ENCODE measurements around the gene PTK7.
A peak's percentile ranks its signal among the peaks of the same experiment; 100 is the strongest.

PTK7 gene

GRCh38 chr6:43053545-43054205 is 22.4 kb upstream of the PTK7 start, which contains the start of gene CUL7:
CUL7 (minus strand) TSS chr6:43053851; CDS start chr6:43052788, 1,063 bp downstream.
- in situ Hi-C loops (cut with MboI; ENCODE audit: low pct_unique_long_range_greater_than_20kb, low sequenced_read_pairs, unreplicated experiment), result no loop called here
- TF ChIP-seq, protein P1, sequence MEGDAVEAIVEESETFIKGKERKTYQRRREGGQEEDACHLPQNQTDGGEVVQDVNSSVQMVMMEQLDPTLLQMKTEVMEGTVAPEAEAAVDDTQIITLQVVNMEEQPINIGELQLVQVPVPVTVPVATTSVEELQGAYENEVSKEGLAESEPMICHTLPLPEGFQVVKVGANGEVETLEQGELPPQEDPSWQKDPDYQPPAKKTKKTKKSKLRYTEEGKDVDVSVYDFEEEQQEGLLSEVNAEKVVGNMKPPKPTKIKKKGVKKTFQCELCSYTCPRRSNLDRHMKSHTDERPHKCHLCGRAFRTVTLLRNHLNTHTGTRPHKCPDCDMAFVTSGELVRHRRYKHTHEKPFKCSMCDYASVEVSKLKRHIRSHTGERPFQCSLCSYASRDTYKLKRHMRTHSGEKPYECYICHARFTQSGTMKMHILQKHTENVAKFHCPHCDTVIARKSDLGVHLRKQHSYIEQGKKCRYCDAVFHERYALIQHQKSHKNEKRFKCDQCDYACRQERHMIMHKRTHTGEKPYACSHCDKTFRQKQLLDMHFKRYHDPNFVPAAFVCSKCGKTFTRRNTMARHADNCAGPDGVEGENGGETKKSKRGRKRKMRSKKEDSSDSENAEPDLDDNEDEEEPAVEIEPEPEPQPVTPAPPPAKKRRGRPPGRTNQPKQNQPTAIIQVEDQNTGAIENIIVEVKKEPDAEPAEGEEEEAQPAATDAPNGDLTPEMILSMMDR (IDR thresholded peaks at IDR 0.05; ENCODE audit: extremely low read depth, insufficient read depth, missing control alignments), result no peak
- peak; percentile 97 for DNase-seq (ENCODE audit: low spot score)

GRCh38 chr6:43054206-43054943 is 21.7 kb upstream of the PTK7 start:
- in situ Hi-C loops (cut with MboI; ENCODE audit: low pct_unique_long_range_greater_than_20kb, low sequenced_read_pairs, unreplicated experiment), result no loop called here
- DNase-seq (ENCODE audit: low spot score), result no peak
- TF ChIP-seq, protein P1 (IDR thresholded peaks at IDR 0.05; ENCODE audit: extremely low read depth, insufficient read depth, missing control alignments), result no peak

GRCh38 chr6:43055966-43056365 is 20.1 kb upstream of the PTK7 start:
- DNase-seq (ENCODE audit: low spot score), result no peak
- TF ChIP-seq, protein P1 (IDR thresholded peaks at IDR 0.05; ENCODE audit: extremely low read depth, insufficient read depth, missing control alignments), result no peak
- in situ Hi-C loops (cut with MboI; ENCODE audit: low pct_unique_long_range_greater_than_20kb, low sequenced_read_pairs, unreplicated experiment), result no loop called here

DNA sequence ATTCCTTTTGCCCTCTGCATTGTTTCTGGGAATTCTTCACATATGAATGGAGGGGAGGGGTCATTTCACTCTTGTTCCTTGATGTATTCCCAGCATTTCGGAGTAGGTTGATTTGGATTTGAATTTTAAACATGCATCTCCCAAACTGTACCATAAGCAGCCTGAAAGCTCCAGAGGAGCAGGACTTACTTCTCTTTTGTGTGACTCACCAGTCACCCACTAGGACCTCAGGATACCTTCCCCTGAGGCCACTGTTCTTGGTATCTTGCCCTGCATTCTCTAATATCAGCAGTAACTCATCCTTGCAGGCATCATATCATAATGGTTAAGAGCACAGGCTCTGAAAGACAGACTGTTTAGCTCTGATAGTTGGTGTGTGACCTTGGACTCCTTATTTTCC is 17.6 kb upstream of the PTK7 start:
- TF ChIP-seq, protein P1 (IDR thresholded peaks at IDR 0.05; ENCODE audit: extremely low read depth, insufficient read depth, missing control alignments), result no peak
- no peak for DNase-seq (ENCODE audit: low spot score)
- in situ Hi-C loops (cut with MboI; ENCODE audit: low pct_unique_long_range_greater_than_20kb, low sequenced_read_pairs, unreplicated experiment), result no loop called here

DNA sequence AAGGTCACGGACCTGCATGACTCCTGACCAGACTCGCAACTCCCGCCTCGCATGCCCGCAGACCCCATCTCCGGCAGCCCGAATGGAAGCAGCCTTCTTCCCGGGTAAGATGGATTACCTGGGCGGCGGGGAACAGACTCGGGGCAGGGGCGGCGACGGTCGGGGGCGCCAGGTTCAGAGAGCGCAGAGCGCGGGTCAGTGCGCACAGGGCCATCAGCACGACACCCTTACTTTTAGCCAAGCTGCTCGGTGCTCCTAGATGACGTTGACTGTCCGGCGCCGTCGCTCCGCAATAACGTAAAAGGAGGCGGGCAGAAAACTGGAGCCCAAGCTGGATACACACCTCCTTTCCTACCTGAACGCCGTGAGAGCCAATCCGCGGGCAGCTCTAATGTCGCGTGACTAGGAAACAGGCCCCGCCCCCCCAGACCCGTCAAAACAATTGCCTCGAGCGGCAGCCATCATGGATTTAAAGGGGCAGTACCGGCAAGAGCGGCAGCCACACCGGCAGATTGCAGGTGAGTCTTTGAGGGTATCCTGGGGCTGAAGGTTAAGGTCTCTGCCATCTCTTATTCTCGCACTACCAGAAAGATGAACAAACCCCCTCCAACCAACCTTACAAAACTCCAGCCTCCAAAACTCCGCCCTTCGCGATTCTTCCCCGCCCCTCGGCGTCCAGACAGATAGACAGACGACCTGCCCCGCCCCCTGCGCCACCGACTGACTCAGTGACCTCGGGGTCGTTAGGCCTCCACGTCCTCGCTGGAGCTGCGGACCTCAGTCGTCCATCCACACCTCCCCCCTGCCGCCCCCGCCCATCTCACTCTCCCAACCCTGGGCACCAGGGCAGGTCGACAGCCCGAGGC is 16.7 kb upstream of the PTK7 start, which contains the start of the genes KLC4 and MRPL2:
KLC4 (plus strand) TSS at position 464 of the 866 bp plus-strand sequence. CDS start 1,705 bp downstream, outside the sequence.
MRPL2 (minus strand) TSS at position 267 of the 866 bp plus-strand sequence; CDS start at position 214, 53 bp downstream.
- TF ChIP-seq, protein P1 (IDR thresholded peaks at IDR 0.05; ENCODE audit: extremely low read depth, insufficient read depth, missing control alignments), result no peak
- peak; percentile 99 for DNase-seq (ENCODE audit: low spot score)
- in situ Hi-C loops (cut with MboI; ENCODE audit: low pct_unique_long_range_greater_than_20kb, low sequenced_read_pairs, unreplicated experiment), result no loop called here

Measured in GM13977 (cell line).